Cardiac septum (tissue), 1 donor: Measurements from ENCODE around the gene GPR161. TPM values are rescaled to one million over a fixed set of nuclear protein-coding genes. Genes with fewer than 3 reads are reported as not detected.
"Not testable (repeated sequence)": the region's sequence is repeated elsewhere in the genome, so short reads cannot be mapped to it uniquely, and the experiment has no call there.

Experiments
- DNase-seq: peaks from one replicate; pipeline ENCODE4 v3.0.0-alpha.2; 2020; ENCODE audit warnings: low spot score
- intact Hi-C: fragments of 100-400 bp; cut with DNase I; formaldehyde crosslinking; loops from one replicate; pipeline ENCODE4 v1.14.0; 2022
- total RNA-seq: library from RNA; stranded (reverse); fragmentation: NEBNext Ultra II Directional; extraction: Animal tissue kit (Norgen Biotek cat#: 25700); gene quantifications from one replicate; pipeline ENCODE4 v1.2.1, GENCODE V29; 2021
- donor health status: DM: no; HTN: no; CAD: no.

The GPR161 gene
- total RNA-seq, 1 donor from 2014 or later, result 3.0 TPM

- intact Hi-C loops, result no loop called here
- DNase-seq, result no peak
These were observed 72.5 kb downstream of the GPR161 start for GRCh38 chr1:168064216-168064615.

DNA sequence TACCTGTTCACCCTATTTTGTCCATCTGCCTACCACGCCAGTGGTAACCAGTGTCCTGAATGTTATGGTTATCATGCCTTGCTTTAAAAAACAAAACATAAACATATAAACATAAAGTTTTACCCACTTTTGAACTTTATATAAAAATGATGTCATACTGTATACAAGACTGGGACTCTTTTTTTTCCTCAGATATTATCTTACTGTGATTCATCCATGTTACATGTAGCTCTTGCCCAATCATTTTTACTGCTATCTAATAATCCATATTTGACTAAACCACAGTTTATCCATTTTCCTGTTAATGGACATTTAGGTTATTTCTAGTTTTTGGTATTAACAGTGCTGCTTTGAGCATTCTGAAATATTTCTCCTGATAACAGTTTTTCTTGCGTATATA is 78.8 kb downstream of the GPR161 start:
- intact Hi-C loops, result no loop called here
- no peak for DNase-seq

DNA sequence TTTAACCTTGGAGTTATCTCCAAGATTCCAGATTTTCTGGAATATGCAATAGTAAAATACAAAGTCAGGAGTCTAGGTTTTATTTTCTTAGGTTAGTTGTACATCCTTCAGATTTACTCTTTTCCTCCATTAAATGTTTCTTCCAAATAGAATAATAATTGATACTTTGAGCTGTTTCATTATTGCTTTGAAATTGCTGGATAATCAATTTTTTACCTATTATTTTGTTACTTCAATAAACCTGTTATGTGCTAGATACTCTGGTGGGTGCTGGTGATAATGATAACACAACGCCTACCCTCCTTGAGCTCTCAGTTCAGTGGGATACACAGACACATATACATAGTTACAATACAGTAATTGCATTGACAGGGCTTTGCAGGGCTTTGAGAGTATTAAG is 79.4 kb downstream of the GPR161 start:
- intact Hi-C loops, result no loop called here
- DNase-seq, result no peak

DNA sequence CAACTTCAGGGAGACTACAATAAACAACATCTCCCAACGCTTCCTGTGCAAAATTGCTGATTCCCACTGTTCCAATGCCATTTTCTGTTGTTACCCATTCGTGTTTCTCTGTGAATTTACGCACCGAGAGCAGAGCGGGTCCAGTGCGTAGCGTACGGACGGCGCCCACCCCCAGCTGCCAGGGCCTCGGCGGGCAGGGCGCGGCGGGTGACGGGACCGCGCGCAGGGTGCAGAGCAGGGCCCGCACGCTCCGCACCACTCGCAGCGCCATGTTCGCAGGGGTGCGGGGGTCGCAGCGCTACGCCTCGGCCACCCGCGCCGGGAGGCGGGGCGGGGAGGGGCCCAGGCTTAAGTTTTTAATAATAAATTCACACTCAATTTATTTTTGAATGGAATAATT is 80.6 kb downstream of the GPR161 start:
- intact Hi-C loops, DNase-seq: not testable (repeated sequence)

DNA sequence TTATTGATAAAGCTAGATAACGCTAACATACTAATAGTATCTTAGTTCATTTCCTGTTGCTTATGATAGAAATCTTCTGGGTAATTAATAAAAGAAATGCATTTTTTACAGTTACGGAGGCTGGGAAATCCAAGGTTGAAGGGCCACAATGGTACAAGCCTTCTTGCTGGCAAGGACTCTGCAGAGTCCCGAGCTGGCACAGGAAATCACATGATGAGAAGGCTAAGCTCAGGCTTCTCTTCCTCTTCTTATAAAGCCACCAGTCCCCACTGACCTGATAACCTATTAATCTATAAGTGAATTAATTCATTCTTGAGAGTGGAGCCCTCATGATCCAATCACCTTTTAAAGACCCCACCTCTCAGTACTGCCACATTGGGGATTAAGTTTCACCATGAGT is 82.6 kb downstream of the GPR161 start:
- intact Hi-C loops, result no loop called here
- DNase-seq, result no peak

DNA sequence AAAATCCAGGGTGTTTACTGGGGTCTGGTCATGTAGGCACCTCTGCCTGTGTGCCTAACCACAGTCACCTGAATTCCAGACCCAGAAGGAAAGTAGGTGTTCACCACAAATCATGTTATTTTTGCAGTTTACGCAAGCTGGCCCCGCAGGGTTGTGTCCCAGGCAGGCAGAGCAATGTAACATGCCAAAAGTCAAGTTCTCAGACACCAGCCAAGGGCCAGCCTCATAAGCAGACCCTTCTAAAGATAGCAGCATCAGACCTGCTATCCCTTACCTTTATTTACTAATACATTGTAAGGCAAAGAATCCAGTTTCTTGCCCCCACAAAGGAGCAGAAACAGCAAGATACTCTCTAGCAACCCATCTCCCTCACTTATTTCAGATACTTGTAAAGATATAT is 83.0 kb downstream of the GPR161 start:
- DNase-seq, result no peak
- intact Hi-C loops, result no loop called here

DNA sequence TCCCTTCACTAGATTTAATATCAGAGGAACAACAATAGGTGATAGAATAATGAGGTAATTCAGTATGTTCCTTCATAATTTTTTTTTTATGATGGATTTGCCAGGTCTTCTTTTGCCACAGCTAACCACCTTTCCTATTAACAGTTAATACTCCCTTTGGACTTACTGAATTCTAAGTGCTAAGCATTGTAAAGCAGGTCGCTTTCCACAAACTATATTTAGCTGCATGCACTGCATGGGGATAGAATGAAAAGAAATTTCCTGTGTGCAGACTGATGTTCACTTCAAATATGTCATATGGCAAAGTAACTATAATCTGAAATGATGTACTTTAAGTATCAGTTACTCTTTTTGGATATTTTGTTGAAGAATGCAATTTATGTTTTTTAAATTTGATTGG is 85.8 kb downstream of the GPR161 start:
- no peak for DNase-seq
- intact Hi-C loops, result no loop called here

DNA sequence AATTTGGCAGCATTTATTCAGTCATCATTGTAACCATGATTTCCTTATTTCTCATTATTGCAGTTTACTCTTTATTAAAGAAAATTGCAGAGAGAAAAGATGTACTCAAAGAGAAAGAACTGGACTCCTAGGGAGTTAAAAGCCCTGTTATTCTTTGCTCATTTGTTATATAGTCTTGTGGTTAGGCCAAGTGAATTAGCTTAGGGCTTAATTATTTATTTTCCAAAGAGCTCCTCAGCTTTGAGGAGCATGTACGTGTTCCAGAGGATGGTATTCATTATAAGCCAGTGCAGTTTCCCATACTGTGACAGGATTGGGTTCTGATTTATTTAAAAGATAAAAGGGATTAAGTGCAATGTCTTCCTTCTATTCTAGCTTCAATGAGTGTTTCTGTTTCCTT is 86.4 kb downstream of the GPR161 start:
- intact Hi-C loops, result no loop called here

DNA sequence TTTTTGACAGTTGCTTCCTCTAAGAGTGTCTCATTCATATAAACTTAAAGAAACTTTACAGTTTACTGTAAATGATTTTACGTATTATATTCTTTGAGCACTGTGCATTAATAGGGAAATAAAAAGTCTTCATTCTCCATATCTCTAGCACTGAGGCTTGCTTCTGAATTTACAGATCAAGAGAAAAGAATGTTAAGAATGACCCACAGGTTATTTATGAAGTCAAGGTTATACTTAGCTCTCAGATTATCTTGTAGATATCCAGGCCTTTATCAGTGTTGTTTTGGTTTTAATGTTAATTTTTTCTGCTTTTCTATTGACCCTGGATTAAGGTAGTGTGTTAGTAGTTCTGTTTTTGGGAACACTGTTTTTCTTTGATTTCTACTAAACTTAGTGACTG is 91.4 kb downstream of the GPR161 start:
- no peak for DNase-seq
- intact Hi-C loops, result no loop called here

More for the DNA sequence above, 86.4 kb downstream of the GPR161 start:
- no peak for DNase-seq

GRCh38 chr1:168042362-168042761 is 94.4 kb downstream of the GPR161 start:
- intact Hi-C loops, result no loop called here
- DNase-seq, result no peak

DNA sequence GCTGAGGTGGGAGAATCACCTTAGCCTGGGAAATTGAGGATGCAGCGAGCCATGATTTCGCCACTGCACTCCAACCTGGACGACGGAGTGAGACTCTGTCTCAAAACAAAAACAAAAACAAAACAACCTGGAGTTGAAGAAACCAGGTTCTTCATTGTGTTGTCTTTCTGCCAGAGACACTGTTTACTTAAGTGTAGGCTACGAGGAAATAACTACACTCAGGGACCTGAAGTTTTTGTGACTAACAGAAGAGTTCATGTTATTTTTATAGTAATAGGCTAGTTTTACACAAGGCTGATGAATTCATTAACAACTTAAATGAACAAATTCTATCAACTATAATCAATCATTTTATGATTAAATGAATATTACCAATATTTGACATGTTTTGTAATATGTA is 101.4 kb downstream of the GPR161 start:
- DNase-seq, result no peak
- intact Hi-C loops, result no loop called here

DNA sequence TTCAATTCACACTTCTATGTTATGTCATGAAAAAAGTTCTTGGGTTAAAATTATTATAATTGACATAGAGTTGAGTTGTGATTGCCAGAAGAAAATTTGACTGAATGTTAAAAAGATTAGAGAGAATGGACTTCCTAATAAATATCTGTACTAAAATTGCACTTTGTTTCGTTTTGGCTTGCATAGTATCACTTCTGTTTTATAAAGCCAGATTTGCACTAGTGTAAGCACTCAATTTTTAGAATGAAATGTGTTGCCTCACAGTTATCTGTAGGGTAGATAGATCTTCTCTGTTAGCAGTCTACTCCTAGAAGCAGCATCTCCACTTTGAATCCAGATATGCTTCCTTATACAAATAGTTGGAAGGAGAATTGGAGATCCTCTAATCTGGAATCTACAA is 104.7 kb downstream of the GPR161 start:
- intact Hi-C loops, result no loop called here
- DNase-seq, result no peak

DNA sequence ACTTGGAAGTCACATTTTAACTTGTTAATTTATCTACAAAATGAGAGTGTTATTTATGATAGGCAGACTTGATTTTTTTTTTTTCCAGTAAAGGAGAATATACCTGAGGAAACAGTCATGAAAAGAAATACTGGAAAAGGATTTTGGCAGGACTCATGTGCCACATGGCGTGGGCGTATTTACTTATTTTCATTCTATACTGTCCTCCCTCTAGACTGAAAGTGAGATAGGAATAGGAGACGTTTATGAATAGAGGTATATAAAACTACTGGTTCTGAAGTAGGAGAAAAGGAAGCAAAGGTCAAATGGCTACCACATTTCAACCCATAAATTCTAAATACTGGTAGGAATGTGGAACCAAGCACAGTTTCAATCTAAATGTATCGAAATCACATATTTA is 105.1 kb downstream of the GPR161 start:
- intact Hi-C loops, result no loop called here
- DNase-seq, result no peak

GRCh38 chr1:168031198-168031597 is 105.5 kb downstream of the GPR161 start:
- DNase-seq, result no peak
- intact Hi-C loops, result no loop called here

Other genes starting within 250 kb of the GPR161 start
- gene ADCY10, start 222.8 kb downstream of the GPR161 start, total RNA-seq, result 0.97 TPM
- 167 TPM for gene DCAF6, start 200.2 kb downstream of the GPR161 start, total RNA-seq
- 211 TPM for gene MPC2, start 199.9 kb downstream of the GPR161 start, total RNA-seq
- 30.4 TPM for gene TIPRL, start 42.0 kb upstream of the GPR161 start, total RNA-seq
- gene SFT2D2, start 89.1 kb upstream of the GPR161 start, total RNA-seq, result 20.4 TPM
- gene TBX19, start 143.9 kb upstream of the GPR161 start, total RNA-seq, result 0.48 TPM